ENCODE measurements around the gene STK32B.

The STK32B gene

GRCh38 chr4:5412751-5413150 is 361.5 kb downstream of the STK32B start:
- TF ChIP-seq MAX (IDR thresholded peaks at IDR 0.05) (no peak), EP300 (IDR thresholded peaks at IDR 0.05; ENCODE audit: borderline replicate concordance) (no peak), ZBTB7A (IDR thresholded peaks at IDR 0.05; ENCODE audit: low read depth) (no peak), YY1 (IDR thresholded peaks at IDR 0.05; ENCODE audit: low read depth) (no peak), TEAD4 (IDR thresholded peaks at IDR 0.05) (no peak), NFIC (IDR thresholded peaks at IDR 0.05) (no peak), TAF1 (IDR thresholded peaks at IDR 0.05; ENCODE audit: low read depth) (no peak), CEBPB (IDR thresholded peaks at IDR 0.05) (no peak), EGR1 (IDR thresholded peaks at IDR 0.05) (no peak), FOXM1 (IDR thresholded peaks at IDR 0.05; ENCODE audit: borderline replicate concordance, low read depth) (no peak), CREB1 (IDR thresholded peaks at IDR 0.05; ENCODE audit: low read depth) (no peak)

DNA sequence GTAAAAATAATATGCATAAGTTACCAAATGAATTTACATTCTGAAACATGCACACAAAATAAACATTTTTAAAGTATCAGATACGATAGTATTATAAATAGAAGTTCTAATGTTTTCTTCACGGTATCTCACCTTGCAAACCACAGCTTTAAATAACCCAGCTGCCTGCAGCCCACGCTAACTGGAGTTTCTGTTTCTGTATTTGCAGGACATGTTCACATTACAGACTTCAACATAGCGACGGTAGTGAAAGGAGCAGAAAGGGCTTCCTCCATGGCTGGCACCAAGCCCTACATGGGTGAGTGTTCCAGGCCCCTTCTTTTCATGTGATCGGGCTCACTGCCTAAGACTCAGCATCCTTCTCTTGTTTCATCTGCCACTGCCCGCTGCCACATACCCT is 365.4 kb downstream of the STK32B start:
- no peak for TF ChIP-seq RAD21 (IDR thresholded peaks at IDR 0.05; ENCODE audit: low read depth)
- TF ChIP-seq YY1 (IDR thresholded peaks at IDR 0.05; ENCODE audit: low read depth), result no peak
- no peak for TF ChIP-seq ZBTB7A (IDR thresholded peaks at IDR 0.05; ENCODE audit: low read depth)
- no peak for TF ChIP-seq TCF12 (IDR thresholded peaks at IDR 0.05; ENCODE audit: low read depth)
- TF ChIP-seq FOXM1 (IDR thresholded peaks at IDR 0.05; ENCODE audit: borderline replicate concordance, low read depth), result no peak
- no peak for TF ChIP-seq TEAD4 (IDR thresholded peaks at IDR 0.05)

DNA sequence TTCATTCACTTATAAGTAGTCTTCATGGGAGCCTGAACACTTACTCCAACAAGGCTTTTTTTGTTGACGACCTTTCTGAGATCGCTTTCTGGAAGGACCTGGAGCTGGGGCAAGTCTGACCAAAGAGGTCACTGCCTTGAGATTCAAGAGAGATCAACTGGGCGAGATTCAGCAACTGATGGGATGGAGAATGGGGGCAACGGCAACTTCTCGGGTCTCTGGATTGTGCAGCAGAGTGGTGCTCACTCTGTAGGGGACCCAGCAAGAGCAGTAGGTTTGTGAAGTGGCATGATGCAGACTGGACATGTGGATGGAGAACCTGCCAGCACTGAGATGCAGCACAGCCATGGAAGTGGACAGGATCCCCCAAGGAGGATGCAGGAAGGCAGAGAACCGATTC is 369.0 kb downstream of the STK32B start:
- TF ChIP-seq RAD21 (IDR thresholded peaks at IDR 0.05; ENCODE audit: low read depth) (no peak), TAF1 (IDR thresholded peaks at IDR 0.05; ENCODE audit: low read depth) (no peak), YY1 (IDR thresholded peaks at IDR 0.05; ENCODE audit: low read depth) (no peak), EP300 (IDR thresholded peaks at IDR 0.05; ENCODE audit: borderline replicate concordance) (no peak), NFIC (IDR thresholded peaks at IDR 0.05) (no peak), CREB1 (IDR thresholded peaks at IDR 0.05; ENCODE audit: low read depth) (no peak), TCF12 (IDR thresholded peaks at IDR 0.05; ENCODE audit: low read depth) (no peak), FOXM1 (IDR thresholded peaks at IDR 0.05; ENCODE audit: borderline replicate concordance, low read depth) (no peak), CEBPB (IDR thresholded peaks at IDR 0.05) (no peak), ZBTB7A (IDR thresholded peaks at IDR 0.05; ENCODE audit: low read depth) (no peak), MAX (IDR thresholded peaks at IDR 0.05) (no peak), TEAD4 (IDR thresholded peaks at IDR 0.05) (no peak), REST (IDR thresholded peaks at IDR 0.05; ENCODE audit: low read depth) (no peak), EGR1 (IDR thresholded peaks at IDR 0.05) (no peak)
- TF ChIP-seq, protein P1, sequence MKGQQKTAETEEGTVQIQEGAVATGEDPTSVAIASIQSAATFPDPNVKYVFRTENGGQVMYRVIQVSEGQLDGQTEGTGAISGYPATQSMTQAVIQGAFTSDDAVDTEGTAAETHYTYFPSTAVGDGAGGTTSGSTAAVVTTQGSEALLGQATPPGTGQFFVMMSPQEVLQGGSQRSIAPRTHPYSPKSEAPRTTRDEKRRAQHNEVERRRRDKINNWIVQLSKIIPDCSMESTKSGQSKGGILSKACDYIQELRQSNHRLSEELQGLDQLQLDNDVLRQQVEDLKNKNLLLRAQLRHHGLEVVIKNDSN (IDR thresholded peaks at IDR 0.05), result no peak

GRCh38 chr4:5421416-5421815 is 370.1 kb downstream of the STK32B start:
- TF ChIP-seq EGR1 (IDR thresholded peaks at IDR 0.05), result no peak
- no peak for TF ChIP-seq REST (IDR thresholded peaks at IDR 0.05; ENCODE audit: low read depth)
- TF ChIP-seq RAD21 (IDR thresholded peaks at IDR 0.05; ENCODE audit: low read depth), result no peak

GRCh38 chr4:5422195-5422594 is 370.9 kb downstream of the STK32B start:
- TF ChIP-seq ZBTB7A (IDR thresholded peaks at IDR 0.05; ENCODE audit: low read depth) (no peak), FOXM1 (IDR thresholded peaks at IDR 0.05; ENCODE audit: borderline replicate concordance, low read depth) (no peak), MAX (IDR thresholded peaks at IDR 0.05) (no peak), TEAD4 (IDR thresholded peaks at IDR 0.05) (no peak), YY1 (IDR thresholded peaks at IDR 0.05; ENCODE audit: low read depth) (no peak), EGR1 (IDR thresholded peaks at IDR 0.05) (no peak), CEBPB (IDR thresholded peaks at IDR 0.05) (no peak), RAD21 (IDR thresholded peaks at IDR 0.05; ENCODE audit: low read depth) (no peak), TCF12 (IDR thresholded peaks at IDR 0.05; ENCODE audit: low read depth) (no peak), CREB1 (IDR thresholded peaks at IDR 0.05; ENCODE audit: low read depth) (no peak), TAF1 (IDR thresholded peaks at IDR 0.05; ENCODE audit: low read depth) (no peak), EP300 (IDR thresholded peaks at IDR 0.05; ENCODE audit: borderline replicate concordance) (no peak), NFIC (IDR thresholded peaks at IDR 0.05) (no peak), REST (IDR thresholded peaks at IDR 0.05; ENCODE audit: low read depth) (no peak)
- TF ChIP-seq, protein P1 (IDR thresholded peaks at IDR 0.05), result no peak

Measured in Ishikawa (cell line).